GM23338 (cell line): ENCODE results near the gene MRPL37. TPM values are rescaled to one million over a fixed set of nuclear protein-coding genes. Genes with fewer than 3 reads are reported as not detected.

Experiments
- ATAC-seq: fragments of 200-7000 bp; cut with Tn5 transposase; 3 replicates; pipeline ENCODE4 v1.9.1; 2020
- DNase-seq: peaks from one replicate; pipeline ENCODE4 v3.0.0-alpha.2; 2015; ENCODE audit warnings: low spot score
- H2AFZ ChIP-seq: fragments of 200-600 bp; sonication (generic); 2 replicates; pipeline ENCODE4 v1.8.0; 2016; ENCODE audit warnings: antibody characterized with exemption, mild to moderate bottlenecking, moderate library complexity
- H3F3A ChIP-seq: fragments of 200-600 bp; sonication (generic); replicated peaks from 2 replicates; pipeline ENCODE4 v1.8.0; 2017; ENCODE audit warnings: antibody characterized with exemption, mixed run types, low read depth
- H3K27ac ChIP-seq: fragments of 200-600 bp; sonication (generic); 2 replicates; pipeline ENCODE4 v1.6.1; 2016; ENCODE audit warnings: low read depth
- H3K27me3 ChIP-seq: fragments of 200-600 bp; sonication (generic); 2 replicates; pipeline ENCODE4 v1.8.0; 2016; ENCODE audit warnings: mild to moderate bottlenecking, mixed run types, moderate library complexity; ENCODE audit not compliant: insufficient read depth
- H3K36me3 ChIP-seq: fragments of 200-600 bp; sonication (generic); 2 replicates; pipeline ENCODE4 v1.8.0; 2016; ENCODE audit warnings: mild to moderate bottlenecking; ENCODE audit not compliant: insufficient read depth
- H3K4me1 ChIP-seq: fragments of 200-600 bp; sonication (generic); 2 replicates; pipeline ENCODE4 v1.8.0; 2016; ENCODE audit warnings: mild to moderate bottlenecking, moderate library complexity; ENCODE audit not compliant: insufficient read depth
- H3K4me2 ChIP-seq: fragments of 200-600 bp; sonication (generic); 2 replicates; pipeline ENCODE4 v1.7.1; 2017; ENCODE audit warnings: mixed run types
- H3K4me3 ChIP-seq: fragments of 200-600 bp; sonication (generic); 2 replicates; pipeline ENCODE4 v1.6.1; 2016; ENCODE audit warnings: mixed run types
- H3K79me2 ChIP-seq: fragments of 200-600 bp; sonication (generic); replicated peaks from 2 replicates; pipeline ENCODE4 v1.8.0; 2017; ENCODE audit warnings: mild to moderate bottlenecking; ENCODE audit not compliant: insufficient read depth
- H3K9me2 ChIP-seq: fragments of 200-600 bp; sonication (generic); 2 replicates; pipeline ENCODE4 v1.8.0; 2017; ENCODE audit not compliant: insufficient read depth
- H4K20me1 ChIP-seq: fragments of 200-600 bp; sonication (generic); replicated peaks from 2 replicates; pipeline ENCODE4 v1.8.0; 2017; ENCODE audit warnings: mild to moderate bottlenecking; ENCODE audit not compliant: insufficient read depth
- H3K27ac Mint-ChIP-seq: 2 replicates; pipeline ENCODE4 v1.8.0; 2020; ENCODE audit warnings: inconsistent platforms, mild to moderate bottlenecking, moderate library complexity, mixed read lengths
- H3K27me3 Mint-ChIP-seq: 3 replicates; pipeline ENCODE4 v1.8.0; 2022; ENCODE audit warnings: low read depth, mild to moderate bottlenecking, moderate library complexity, mixed read lengths, inconsistent platforms; ENCODE audit not compliant: insufficient read depth, poor library complexity
- H3K36me3 Mint-ChIP-seq: 3 replicates; pipeline ENCODE4 v1.8.0; 2021; ENCODE audit warnings: low read depth, mild to moderate bottlenecking, inconsistent platforms, moderate library complexity, mixed read lengths
- H3K4me1 Mint-ChIP-seq: 3 replicates; pipeline ENCODE4 v1.8.0; 2020; ENCODE audit warnings: mild to moderate bottlenecking, inconsistent platforms, mixed read lengths
- H3K4me3 Mint-ChIP-seq: 3 replicates; pipeline ENCODE4 v1.8.0; 2021; ENCODE audit warnings: moderate library complexity, mild to moderate bottlenecking, inconsistent platforms, mixed read lengths
- H3K9me3 Mint-ChIP-seq: 3 replicates; pipeline ENCODE4 v1.8.0; 2020; ENCODE audit warnings: moderate library complexity, mild to moderate bottlenecking, inconsistent platforms, mixed read lengths
- CREB1 ChIP-seq: fragments of 250-450 bp; sonication (Bioruptor Pico); IDR thresholded peaks from 2 replicates; pipeline ENCODE4 v1.5.0; 2020; ENCODE audit warnings: low read depth, mild to moderate bottlenecking, moderate library complexity
- EZH2phosphoT487 ChIP-seq: fragments of 200-600 bp; sonication (generic); IDR thresholded peaks from one replicate; pipeline ENCODE4 v1.8.1; 2018; ENCODE audit warnings: antibody characterized with exemption; ENCODE audit not compliant: unreplicated experiment
- POLR2AphosphoS5 ChIP-seq: IDR thresholded peaks from 2 replicates; pipeline ENCODE4 v1.6.1; 2016; ENCODE audit warnings: antibody characterized with exemption, low read depth
- long read RNA-seq: library from polyadenylated mRNA; unstranded; transcript quantifications from one replicate; pipeline ENCODE4 v2.0.0, GENCODE V29; 2020; ENCODE audit not compliant: unreplicated experiment
- polyA plus RNA-seq: library from polyadenylated mRNA; unstranded; fragments of >200 nt; fragmentation: Nextera tagmentation; extraction: Ambion mirVana; gene quantifications from 2 replicates; pipeline ENCODE4 v1.2.1, GENCODE V29; 2016
- total RNA-seq: library from RNA; depleted of rRNA; stranded (reverse); fragments of >200 nt; shearing (Covaris generic); gene quantifications from 2 replicates; pipeline ENCODE4 v1.2.3, GENCODE V29; 2014; rRNA removed
- TF ChIP-seq, protein P1 (sequence below): fragments of 250-450 bp; sonication (Bioruptor Pico); IDR thresholded peaks from 2 replicates; pipeline ENCODE4 v1.5.0; 2020; ENCODE audit warnings: mild to moderate bottlenecking, moderate library complexity
- TF ChIP-seq, protein P2 (sequence below), 2 experiments: fragments of 200-600 bp in 1 of 2; sonication (generic) in 1 of 2; conservative IDR thresholded peaks; 2 replicates each; pipeline versions ENCODE4 v1.5.1 to v1.6.1; 2016 to 2017; ENCODE audit warnings: antibody characterized with exemption in 2 of 2, low read depth in 2 of 2, mild to moderate bottlenecking in 2 of 2, moderate library complexity in 1 of 2
- TF ChIP-seq, protein P3 (sequence below): IDR thresholded peaks from 2 replicates; pipeline ENCODE4 v1.6.1; 2016; ENCODE audit warnings: antibody characterized with exemption

The MRPL37 gene
- total RNA-seq (121 and 155 TPM in 2 replicates), polyA plus RNA-seq (130 and 131 TPM in 2 replicates)
- long read RNA-seq, transcript MRPL37-202 (7 exons, 1,483 nt): major isoform, 99 of 116 reads
- long read RNA-seq, partial matches to known transcripts: 3 of 116 reads
- long read RNA-seq, other reads (novel, unspliced or antisense): 14 of 116 reads

DNA sequence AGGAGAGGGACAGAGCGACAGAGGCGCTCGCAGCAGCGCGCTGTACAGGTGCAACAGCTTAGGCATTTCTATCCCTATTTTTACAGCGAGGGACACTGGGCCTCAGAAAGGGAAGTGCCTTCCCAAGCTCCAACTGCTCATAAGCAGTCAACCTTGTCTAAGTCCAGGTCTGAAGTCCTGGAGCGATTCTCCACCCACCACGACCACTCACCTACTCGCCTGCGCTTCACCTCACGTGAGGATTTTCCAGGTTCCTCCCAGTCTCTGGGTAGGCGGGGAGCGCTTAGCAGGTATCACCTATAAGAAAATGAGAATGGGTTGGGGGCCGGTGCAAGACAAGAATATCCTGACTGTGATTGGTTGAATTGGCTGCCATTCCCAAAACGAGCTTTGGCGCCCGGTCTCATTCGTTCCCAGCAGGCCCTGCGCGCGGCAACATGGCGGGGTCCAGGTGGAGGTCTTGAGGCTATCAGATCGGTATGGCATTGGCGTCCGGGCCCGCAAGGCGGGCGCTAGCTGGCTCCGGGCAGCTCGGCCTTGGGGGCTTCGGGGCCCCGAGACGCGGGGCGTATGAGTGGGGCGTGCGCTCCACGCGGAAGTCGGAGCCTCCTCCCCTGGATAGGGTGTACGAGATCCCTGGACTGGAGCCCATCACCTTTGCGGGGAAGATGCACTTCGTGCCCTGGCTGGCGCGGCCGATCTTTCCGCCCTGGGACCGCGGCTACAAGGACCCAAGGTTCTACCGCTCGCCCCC lies at the start of gene MRPL37, which contains the start of gene CYB5RL:
MRPL37 (plus strand) TSS at position 403 of the 754 bp plus-strand sequence; CDS start at position 480, 77 bp downstream.
CYB5RL (minus strand) TSS at position 266 of the 754 bp plus-strand sequence. CDS start 4,414 bp downstream, outside the sequence.
- peaks cover 32% of the 10 kb centered on the region for H4K20me1 ChIP-seq
- peak within 1 kb of the TSS; percentile 96 for H3K4me3 Mint-ChIP-seq
- H3K79me2 ChIP-seq: peaks cover 40% of the 10 kb centered on the region
- H3K36me3 Mint-ChIP-seq: peaks cover 7% of the 10 kb centered on the region
- peak within 1 kb of the TSS; percentile 91 for H3K27ac Mint-ChIP-seq
- H3K9me3 Mint-ChIP-seq: no peaks in the 10 kb centered on the region
- no peak within 1 kb of the TSS for H3K27ac ChIP-seq
- ATAC-seq: peak; percentile 98
- no peaks in the 10 kb centered on the region for H3K9me2 ChIP-seq
- peak within 1 kb of the TSS; percentile 5; the same call in 1 of the 2 replicates for H2AFZ ChIP-seq
- H3K36me3 ChIP-seq: peaks cover 5% of the 10 kb centered on the region
- peaks cover 2% of the 10 kb centered on the region for H3K27me3 Mint-ChIP-seq
- H3K27me3 ChIP-seq: no peaks in the 10 kb centered on the region
- peak; percentile 76 for TF ChIP-seq CREB1
- TF ChIP-seq, protein P1, sequence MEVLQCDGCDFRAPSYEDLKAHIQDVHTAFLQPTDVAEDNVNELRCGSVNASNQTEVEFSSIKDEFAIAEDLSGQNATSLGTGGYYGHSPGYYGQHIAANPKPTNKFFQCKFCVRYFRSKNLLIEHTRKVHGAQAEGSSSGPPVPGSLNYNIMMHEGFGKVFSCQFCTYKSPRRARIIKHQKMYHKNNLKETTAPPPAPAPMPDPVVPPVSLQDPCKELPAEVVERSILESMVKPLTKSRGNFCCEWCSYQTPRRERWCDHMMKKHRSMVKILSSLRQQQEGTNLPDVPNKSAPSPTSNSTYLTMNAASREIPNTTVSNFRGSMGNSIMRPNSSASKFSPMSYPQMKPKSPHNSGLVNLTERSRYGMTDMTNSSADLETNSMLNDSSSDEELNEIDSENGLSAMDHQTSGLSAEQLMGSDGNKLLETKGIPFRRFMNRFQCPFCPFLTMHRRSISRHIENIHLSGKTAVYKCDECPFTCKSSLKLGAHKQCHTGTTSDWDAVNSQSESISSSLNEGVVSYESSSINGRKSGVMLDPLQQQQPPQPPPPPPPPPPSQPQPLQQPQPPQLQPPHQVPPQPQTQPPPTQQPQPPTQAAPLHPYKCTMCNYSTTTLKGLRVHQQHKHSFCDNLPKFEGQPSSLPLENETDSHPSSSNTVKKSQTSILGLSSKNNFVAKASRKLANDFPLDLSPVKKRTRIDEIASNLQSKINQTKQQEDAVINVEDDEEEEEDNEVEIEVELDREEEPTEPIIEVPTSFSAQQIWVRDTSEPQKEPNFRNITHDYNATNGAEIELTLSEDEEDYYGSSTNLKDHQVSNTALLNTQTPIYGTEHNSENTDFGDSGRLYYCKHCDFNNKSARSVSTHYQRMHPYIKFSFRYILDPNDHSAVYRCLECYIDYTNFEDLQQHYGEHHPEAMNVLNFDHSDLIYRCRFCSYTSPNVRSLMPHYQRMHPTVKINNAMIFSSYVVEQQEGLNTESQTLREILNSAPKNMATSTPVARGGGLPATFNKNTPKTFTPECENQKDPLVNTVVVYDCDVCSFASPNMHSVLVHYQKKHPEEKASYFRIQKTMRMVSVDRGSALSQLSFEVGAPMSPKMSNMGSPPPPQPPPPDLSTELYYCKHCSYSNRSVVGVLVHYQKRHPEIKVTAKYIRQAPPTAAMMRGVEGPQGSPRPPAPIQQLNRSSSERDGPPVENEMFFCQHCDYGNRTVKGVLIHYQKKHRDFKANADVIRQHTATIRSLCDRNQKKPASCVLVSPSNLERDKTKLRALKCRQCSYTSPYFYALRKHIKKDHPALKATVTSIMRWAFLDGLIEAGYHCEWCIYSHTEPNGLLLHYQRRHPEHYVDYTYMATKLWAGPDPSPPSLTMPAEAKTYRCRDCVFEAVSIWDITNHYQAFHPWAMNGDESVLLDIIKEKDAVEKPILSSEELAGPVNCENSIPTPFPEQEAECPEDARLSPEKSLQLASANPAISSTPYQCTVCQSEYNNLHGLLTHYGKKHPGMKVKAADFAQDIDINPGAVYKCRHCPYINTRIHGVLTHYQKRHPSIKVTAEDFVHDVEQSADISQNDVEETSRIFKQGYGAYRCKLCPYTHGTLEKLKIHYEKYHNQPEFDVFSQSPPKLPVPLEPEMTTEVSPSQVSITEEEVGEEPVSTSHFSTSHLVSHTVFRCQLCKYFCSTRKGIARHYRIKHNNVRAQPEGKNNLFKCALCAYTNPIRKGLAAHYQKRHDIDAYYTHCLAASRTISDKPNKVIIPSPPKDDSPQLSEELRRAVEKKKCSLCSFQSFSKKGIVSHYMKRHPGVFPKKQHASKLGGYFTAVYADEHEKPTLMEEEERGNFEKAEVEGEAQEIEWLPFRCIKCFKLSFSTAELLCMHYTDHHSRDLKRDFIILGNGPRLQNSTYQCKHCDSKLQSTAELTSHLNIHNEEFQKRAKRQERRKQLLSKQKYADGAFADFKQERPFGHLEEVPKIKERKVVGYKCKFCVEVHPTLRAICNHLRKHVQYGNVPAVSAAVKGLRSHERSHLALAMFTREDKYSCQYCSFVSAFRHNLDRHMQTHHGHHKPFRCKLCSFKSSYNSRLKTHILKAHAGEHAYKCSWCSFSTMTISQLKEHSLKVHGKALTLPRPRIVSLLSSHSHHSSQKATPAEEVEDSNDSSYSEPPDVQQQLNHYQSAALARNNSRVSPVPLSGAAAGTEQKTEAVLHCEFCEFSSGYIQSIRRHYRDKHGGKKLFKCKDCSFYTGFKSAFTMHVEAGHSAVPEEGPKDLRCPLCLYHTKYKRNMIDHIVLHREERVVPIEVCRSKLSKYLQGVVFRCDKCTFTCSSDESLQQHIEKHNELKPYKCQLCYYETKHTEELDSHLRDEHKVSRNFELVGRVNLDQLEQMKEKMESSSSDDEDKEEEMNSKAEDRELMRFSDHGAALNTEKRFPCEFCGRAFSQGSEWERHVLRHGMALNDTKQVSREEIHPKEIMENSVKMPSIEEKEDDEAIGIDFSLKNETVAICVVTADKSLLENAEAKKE (CRISPR knock-in tag): no peak
- peak; percentile 93 for TF ChIP-seq POLR2AphosphoS5
- peak within 1 kb of the TSS; percentile 98 for H3K4me2 ChIP-seq
- peaks cover 12% of the 10 kb centered on the region for H3K4me1 Mint-ChIP-seq
- H3K4me1 ChIP-seq: peaks cover 16% of the 10 kb centered on the region
- H3F3A ChIP-seq: no peaks in the 10 kb centered on the region
- peak within 1 kb of the TSS; percentile 90 for H3K4me3 ChIP-seq
- peak; percentile 100 for DNase-seq

DNA sequence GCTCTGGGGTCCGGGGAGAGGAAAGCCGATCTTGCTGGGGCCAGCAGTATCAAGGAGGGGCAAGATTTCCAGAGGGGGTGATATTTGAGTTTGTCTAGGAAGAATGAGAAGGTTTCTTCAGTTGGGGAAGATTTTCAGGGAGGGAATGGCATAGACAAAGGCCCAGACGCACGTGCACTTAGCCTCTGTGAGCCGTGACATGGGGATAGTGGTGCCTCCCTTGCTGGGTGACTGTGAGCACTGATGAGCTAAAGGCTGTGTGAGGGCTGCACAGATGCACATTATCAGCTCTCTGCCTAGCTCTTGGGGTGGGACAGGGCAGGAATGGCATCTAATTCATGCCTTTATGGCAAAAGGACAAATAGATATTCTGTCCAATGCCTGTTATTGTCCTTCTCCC lies 49.0 kb upstream of the MRPL37 start:
- ATAC-seq: no peak
- H3K9me2 ChIP-seq: no peaks in the 10 kb centered on the region
- H3K27me3 ChIP-seq: no peaks in the 10 kb centered on the region
- H3K4me2 ChIP-seq: no peak overlapping the region
- TF ChIP-seq, protein P2, sequence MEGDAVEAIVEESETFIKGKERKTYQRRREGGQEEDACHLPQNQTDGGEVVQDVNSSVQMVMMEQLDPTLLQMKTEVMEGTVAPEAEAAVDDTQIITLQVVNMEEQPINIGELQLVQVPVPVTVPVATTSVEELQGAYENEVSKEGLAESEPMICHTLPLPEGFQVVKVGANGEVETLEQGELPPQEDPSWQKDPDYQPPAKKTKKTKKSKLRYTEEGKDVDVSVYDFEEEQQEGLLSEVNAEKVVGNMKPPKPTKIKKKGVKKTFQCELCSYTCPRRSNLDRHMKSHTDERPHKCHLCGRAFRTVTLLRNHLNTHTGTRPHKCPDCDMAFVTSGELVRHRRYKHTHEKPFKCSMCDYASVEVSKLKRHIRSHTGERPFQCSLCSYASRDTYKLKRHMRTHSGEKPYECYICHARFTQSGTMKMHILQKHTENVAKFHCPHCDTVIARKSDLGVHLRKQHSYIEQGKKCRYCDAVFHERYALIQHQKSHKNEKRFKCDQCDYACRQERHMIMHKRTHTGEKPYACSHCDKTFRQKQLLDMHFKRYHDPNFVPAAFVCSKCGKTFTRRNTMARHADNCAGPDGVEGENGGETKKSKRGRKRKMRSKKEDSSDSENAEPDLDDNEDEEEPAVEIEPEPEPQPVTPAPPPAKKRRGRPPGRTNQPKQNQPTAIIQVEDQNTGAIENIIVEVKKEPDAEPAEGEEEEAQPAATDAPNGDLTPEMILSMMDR (conservative IDR thresholded peaks at IDR 0.05; ENCODE audit: low read depth in 2 of 2): no peak
- TF ChIP-seq, protein P3, sequence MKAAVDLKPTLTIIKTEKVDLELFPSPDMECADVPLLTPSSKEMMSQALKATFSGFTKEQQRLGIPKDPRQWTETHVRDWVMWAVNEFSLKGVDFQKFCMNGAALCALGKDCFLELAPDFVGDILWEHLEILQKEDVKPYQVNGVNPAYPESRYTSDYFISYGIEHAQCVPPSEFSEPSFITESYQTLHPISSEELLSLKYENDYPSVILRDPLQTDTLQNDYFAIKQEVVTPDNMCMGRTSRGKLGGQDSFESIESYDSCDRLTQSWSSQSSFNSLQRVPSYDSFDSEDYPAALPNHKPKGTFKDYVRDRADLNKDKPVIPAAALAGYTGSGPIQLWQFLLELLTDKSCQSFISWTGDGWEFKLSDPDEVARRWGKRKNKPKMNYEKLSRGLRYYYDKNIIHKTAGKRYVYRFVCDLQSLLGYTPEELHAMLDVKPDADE: no peak
- no peak for TF ChIP-seq EZH2phosphoT487
- TF ChIP-seq POLR2AphosphoS5: no peak
- peaks cover 13% of the 10 kb centered on the region; the same call in 2 of the 3 replicates for H3K4me1 Mint-ChIP-seq
- H4K20me1 ChIP-seq: no peaks in the 10 kb centered on the region; the same call in 1 of the 2 replicates
- DNase-seq: no peak
- peaks cover 10% of the 10 kb centered on the region for H3K27me3 Mint-ChIP-seq
- H3K36me3 ChIP-seq: no peaks in the 10 kb centered on the region
- H3K27ac Mint-ChIP-seq: no peak overlapping the region
- no peak overlapping the region for H3K27ac ChIP-seq
- H3K4me3 Mint-ChIP-seq: no peak overlapping the region
- no peaks in the 10 kb centered on the region for H3K36me3 Mint-ChIP-seq
- H3K79me2 ChIP-seq: no peaks in the 10 kb centered on the region
- H3K4me1 ChIP-seq: no peaks in the 10 kb centered on the region; the same call in 1 of the 2 replicates
- H2AFZ ChIP-seq: no peak overlapping the region; the same call in 1 of the 2 replicates
- no peak overlapping the region for H3K4me3 ChIP-seq
- H3K9me3 Mint-ChIP-seq: no peaks in the 10 kb centered on the region
- no peaks in the 10 kb centered on the region for H3F3A ChIP-seq
